Measurements from ENCODE around the gene NNT. TPM values are rescaled to one million over a fixed set of nuclear protein-coding genes. Genes with fewer than 3 reads are reported as not detected.

Gene NNT
- total and polyA plus RNA-seq, 3 donors from 2014 or later, result 25.4 to 55.0 (median 32.1) TPM

GRCh38 chr5:43581398-43581797 lies 21.6 kb upstream of the NNT start:
- TF ChIP-seq, protein P1, sequence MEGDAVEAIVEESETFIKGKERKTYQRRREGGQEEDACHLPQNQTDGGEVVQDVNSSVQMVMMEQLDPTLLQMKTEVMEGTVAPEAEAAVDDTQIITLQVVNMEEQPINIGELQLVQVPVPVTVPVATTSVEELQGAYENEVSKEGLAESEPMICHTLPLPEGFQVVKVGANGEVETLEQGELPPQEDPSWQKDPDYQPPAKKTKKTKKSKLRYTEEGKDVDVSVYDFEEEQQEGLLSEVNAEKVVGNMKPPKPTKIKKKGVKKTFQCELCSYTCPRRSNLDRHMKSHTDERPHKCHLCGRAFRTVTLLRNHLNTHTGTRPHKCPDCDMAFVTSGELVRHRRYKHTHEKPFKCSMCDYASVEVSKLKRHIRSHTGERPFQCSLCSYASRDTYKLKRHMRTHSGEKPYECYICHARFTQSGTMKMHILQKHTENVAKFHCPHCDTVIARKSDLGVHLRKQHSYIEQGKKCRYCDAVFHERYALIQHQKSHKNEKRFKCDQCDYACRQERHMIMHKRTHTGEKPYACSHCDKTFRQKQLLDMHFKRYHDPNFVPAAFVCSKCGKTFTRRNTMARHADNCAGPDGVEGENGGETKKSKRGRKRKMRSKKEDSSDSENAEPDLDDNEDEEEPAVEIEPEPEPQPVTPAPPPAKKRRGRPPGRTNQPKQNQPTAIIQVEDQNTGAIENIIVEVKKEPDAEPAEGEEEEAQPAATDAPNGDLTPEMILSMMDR (IDR thresholded peaks at IDR 0.05), result no peak
- no peak for TF ChIP-seq POLR2A (IDR thresholded peaks at IDR 0.05)
- Histone ChIP-seq H3K9me3 (no peaks in the 10 kb centered on the region), H3K27me3 (no peaks in the 10 kb centered on the region), H3K36me3 (ENCODE audit: low read depth, missing control alignments) (no peaks in the 10 kb centered on the region), H3K4me3 (no peak overlapping the region), H3K27ac (no peak overlapping the region), H3K4me1 (no peaks in the 10 kb centered on the region)
- intact Hi-C loops (cut with DNase I; ENCODE audit: low total_unique reads), result no loop called here
- no peak for DNase-seq
- WGBS, 2 donors, result 67 to 75% methylated on average over 1 of the region's 1 CpG

DNA sequence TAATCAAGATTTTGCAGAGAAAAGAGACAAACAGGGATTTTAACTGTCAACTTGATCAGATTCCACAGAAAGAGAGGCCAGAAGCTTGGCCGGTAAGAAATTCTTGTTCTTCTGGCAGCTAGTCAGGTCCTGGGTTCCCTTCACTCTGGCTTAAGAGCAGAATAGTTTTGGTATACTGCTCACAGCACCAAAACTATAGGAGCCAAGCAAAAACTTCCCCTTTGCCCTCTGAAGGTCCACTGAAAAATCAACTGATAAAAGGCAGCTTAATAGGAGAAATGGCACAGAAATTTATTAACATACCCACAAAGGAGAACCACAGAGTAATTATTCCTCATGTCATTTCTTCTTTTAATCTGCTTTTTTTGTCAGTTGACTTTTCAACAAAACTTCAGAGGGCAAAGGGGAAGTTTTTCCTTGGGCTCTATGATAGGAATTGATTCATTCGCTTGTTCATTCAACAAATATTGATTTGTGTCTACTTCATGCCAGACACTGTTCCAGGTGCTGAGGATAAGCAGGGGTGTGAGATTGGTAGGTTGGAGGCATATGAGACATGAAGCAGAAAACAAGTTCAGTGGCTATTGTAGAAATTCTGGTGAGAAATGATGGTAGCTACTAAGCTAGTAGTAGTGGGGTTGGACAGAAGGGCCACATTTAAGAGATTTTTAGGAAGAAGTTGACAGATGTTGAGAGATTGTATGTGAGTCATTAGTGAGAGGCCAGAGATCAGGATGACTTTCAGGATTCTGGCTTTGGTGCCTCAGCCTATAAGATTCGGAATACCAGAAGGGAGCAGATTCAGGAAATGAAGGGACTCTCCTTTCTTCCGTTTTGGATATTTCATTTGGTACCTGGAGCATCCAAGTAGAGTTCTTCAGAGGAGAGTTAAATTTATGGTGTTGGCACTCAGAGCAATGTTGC lies 20.6 kb upstream of the NNT start:
- intact Hi-C loops (cut with DNase I; ENCODE audit: low total_unique reads), result no loop called here

DNA sequence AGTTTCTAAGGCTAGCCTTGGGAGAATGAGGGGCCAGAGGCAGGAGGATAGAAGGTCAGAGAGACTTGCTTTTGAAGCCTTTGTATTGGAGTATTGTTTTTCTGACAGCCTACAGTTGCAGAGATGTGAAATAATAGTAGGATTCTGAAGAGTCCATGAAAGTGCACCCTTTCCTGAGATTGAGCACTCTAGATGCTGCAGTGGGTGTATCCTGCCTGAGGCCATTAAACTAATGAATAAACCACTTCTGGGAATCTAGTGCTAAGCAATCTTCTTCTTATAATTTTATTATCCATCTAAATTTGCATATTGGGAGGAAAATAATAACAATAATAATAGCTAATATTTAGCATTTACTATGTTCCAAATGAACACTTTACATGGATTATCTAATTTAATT lies 19.3 kb upstream of the NNT start:
- Histone ChIP-seq H3K4me1 (no peaks in the 10 kb centered on the region), H3K27ac (no peak overlapping the region), H3K27me3 (no peaks in the 10 kb centered on the region), H3K36me3 (ENCODE audit: low read depth, missing control alignments) (no peaks in the 10 kb centered on the region), H3K9me3 (no peaks in the 10 kb centered on the region), H3K4me3 (no peak overlapping the region)
- TF ChIP-seq, protein P1 (IDR thresholded peaks at IDR 0.05), result no peak
- TF ChIP-seq POLR2A (IDR thresholded peaks at IDR 0.05), result no peak
- intact Hi-C loops (cut with DNase I; ENCODE audit: low total_unique reads), result no loop called here
- no peak for DNase-seq

More for the DNA sequence above, 20.6 kb upstream of the NNT start:
- 84 to 89% methylated on average over 4 of the region's 4 CpGs for WGBS, 2 donors
- no peaks in the 10 kb centered on the region for H3K4me1 ChIP-seq
- no peak overlapping the region for H3K27ac ChIP-seq
- DNase-seq, result no peak
- no peak overlapping the region for H3K4me3 ChIP-seq
- H3K9me3 ChIP-seq, result no peaks in the 10 kb centered on the region
- TF ChIP-seq POLR2A (IDR thresholded peaks at IDR 0.05), result no peak
- TF ChIP-seq, protein P1 (IDR thresholded peaks at IDR 0.05), result no peak
- H3K27me3 ChIP-seq, result no peaks in the 10 kb centered on the region
- H3K36me3 ChIP-seq (ENCODE audit: low read depth, missing control alignments), result no peaks in the 10 kb centered on the region

DNA sequence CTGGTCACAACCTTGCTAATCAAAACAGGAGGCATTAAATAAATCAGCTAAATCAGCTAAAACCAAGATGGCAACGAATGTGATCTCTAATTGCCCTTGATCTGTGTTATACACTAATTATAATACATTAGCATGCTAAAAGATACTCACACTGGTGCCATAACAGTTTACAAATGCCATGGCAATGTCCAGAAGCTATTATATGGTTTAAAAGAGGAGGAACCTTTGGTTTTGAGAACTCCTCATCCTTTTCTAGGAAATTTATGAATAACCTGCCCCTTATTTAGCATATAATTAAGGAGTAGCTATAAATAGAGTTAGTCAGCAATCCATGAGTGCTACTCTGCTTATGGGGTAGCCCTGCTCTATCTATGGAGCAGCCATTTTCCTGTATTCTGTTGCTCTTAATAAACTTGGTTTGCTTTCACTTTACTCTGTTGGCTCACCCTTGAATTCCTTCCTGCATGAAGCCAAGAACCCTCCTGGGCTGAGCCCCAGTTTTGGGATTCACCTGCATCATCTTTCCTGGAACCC lies 18.7 kb upstream of the NNT start:
- Histone ChIP-seq H3K4me1 (no peaks in the 10 kb centered on the region), H3K27me3 (no peaks in the 10 kb centered on the region), H3K36me3 (ENCODE audit: low read depth, missing control alignments) (no peaks in the 10 kb centered on the region), H3K27ac (no peak overlapping the region), H3K4me3 (no peak overlapping the region), H3K9me3 (no peaks in the 10 kb centered on the region)
- WGBS, 2 donors, result 86 to 91% methylated on average over 1 of the region's 1 CpG
- TF ChIP-seq POLR2A (IDR thresholded peaks at IDR 0.05), result no peak
- TF ChIP-seq, protein P1 (IDR thresholded peaks at IDR 0.05), result no peak
- intact Hi-C loops (cut with DNase I; ENCODE audit: low total_unique reads), result no loop called here
- DNase-seq, result no peak
